HUES6 (cell line): ENCODE results near the gene SULT2B1.

ENCODE experiments used
- H3K27ac ChIP-seq: 2 replicates; pipeline ENCODE4 v1.7.0; 2013; ENCODE audit warnings: low read depth, mild to moderate bottlenecking, low read length, inconsistent platforms
- H3K27me3 ChIP-seq: 2 replicates; pipeline ENCODE4 v1.6.1; 2013; ENCODE audit warnings: low read length; ENCODE audit not compliant: control insufficient read depth, insufficient read depth
- H3K36me3 ChIP-seq: 2 replicates; pipeline ENCODE4 v1.6.1; 2013; ENCODE audit warnings: low read length; ENCODE audit not compliant: control insufficient read depth, insufficient read depth
- H3K4me1 ChIP-seq: 2 replicates; pipeline ENCODE4 v1.6.1; 2013; ENCODE audit warnings: low read length; ENCODE audit not compliant: control insufficient read depth, insufficient read depth
- H3K4me3 ChIP-seq: 2 replicates; pipeline ENCODE4 v1.5.1; 2013; ENCODE audit warnings: low read depth, low read length
- H3K9ac ChIP-seq: one replicate; pipeline ENCODE4 v1.6.1; 2013; ENCODE audit warnings: mild to moderate bottlenecking, low read length
- H3K9me3 ChIP-seq: 2 replicates; pipeline ENCODE4 v1.6.1; 2013; ENCODE audit warnings: low read depth, low read length; ENCODE audit not compliant: control insufficient read depth, insufficient read depth

SULT2B1 gene

DNA sequence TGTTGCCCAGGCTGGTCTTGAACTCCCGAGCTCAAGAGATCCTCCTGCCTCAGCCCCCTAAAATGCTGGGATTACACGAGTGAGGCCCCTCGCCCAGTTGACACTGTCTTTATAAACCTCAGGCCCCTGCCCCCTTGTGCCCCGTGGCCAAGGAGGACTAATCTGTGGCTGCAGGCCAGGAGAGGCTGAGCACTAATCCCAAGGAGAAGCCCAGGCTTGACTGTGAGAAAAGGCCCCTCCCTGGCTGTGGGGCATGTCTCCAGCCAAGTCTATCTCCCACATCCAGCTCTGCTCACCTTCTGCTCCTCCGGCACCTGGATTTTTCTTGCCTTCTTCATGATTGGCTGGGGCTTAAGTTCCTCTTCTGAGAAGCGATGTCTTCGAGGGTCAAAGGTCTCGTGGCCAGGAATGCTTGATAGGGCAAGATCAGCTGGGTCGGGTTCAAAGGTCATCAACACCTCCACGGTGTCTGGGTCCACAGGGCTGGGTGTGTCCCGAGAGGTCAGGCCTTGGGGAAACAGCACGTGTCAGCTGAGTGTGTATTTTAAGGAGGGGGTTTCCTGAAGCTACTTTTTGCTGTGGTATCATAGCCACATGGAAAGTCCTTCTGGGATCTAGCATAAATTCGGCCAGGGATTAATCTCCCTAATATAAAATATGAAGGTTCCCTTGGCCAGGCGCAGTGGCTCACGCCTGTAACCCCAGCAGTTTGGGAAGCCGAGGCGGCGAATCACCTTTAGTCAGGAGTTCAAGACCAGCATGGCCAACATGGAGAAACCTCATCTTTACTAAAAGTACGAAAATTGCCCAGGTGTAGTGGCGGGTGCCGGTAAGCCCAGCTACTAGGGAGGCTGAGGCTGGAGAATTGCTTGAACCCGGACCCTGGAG lies 81.4 kb downstream of the SULT2B1 start:
- H3K9me3 ChIP-seq = no peaks in the 10 kb centered on the region
- peaks cover 47% of the 10 kb centered on the region for H3K4me1 ChIP-seq
- peak overlapping the region; percentile 34; the same call in 1 of the 2 replicates for H3K4me3 ChIP-seq
- no peak overlapping the region for H3K9ac ChIP-seq
- H3K27me3 ChIP-seq = peaks cover 17% of the 10 kb centered on the region
- H3K27ac ChIP-seq = no peak overlapping the region
- no peaks in the 10 kb centered on the region for H3K36me3 ChIP-seq

DNA sequence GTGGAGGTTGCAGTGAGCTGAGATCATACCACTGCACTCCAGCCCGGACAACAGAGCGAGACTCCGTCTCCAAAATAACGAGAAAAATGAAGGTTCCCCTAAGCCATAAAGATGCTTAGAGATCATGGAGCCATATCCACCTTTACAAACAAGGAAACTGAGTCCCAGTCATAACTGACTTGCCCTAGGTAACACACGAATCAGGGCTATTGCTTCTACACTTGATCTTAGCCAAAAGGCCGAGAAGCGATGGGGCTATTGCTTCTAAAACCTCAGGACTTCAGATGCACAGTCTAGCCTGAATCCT lies 82.0 kb downstream of the SULT2B1 start:
- Histone ChIP-seq H3K27me3 (peaks cover 17% of the 10 kb centered on the region), H3K9me3 (no peaks in the 10 kb centered on the region), H3K27ac (no peak overlapping the region), H3K36me3 (no peaks in the 10 kb centered on the region), H3K9ac (no peak overlapping the region), H3K4me3 (peak overlapping the region; percentile 34), H3K4me1 (peaks cover 52% of the 10 kb centered on the region)

DNA sequence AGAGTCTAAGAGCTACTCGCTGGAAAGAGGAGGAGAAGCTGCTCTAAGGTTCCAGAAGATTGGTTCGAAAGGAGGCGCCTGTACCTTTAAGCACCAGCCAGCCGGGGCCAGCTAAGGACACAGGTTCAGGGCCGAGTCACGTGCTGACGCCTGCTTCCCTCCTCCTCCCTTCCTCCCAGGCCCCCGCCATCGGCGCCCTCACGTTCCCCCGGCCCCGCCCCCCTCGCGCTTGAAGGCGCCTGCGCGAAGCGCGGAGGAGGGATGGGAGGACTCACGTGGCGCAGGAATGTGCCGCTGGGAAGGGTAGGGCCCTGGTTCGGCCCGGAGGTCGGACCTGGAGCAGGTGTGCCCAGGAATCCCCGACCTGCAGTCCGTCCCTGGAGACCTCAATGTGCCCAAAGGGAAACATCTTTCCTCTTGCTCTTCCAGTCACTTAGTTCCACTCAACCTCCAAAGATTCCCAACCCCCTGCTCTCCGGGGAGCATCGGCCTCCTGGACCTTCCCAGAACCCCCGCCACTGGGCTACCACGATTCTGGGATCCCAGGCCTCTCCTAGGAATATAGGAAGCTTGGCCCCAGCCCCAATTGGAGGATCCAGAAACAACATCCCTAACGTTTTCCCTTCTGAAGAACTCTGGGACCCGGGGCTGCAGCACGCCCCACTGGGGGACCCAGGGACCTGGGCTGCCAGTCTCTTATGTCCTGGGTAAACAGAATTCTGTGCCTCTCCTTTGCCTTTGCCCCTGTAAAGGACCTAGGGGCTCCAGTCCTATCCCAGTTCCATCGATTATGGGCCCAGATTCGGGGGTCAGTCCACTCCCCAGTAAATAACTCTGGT lies 82.7 kb downstream of the SULT2B1 start:
- H3K36me3 ChIP-seq = no peaks in the 10 kb centered on the region
- H3K4me3 ChIP-seq = peak overlapping the region; percentile 44
- H3K27ac ChIP-seq = no peak overlapping the region
- H3K4me1 ChIP-seq = peaks cover 55% of the 10 kb centered on the region
- H3K27me3 ChIP-seq = peaks cover 17% of the 10 kb centered on the region
- H3K9me3 ChIP-seq = no peaks in the 10 kb centered on the region
- no peak overlapping the region for H3K9ac ChIP-seq

DNA sequence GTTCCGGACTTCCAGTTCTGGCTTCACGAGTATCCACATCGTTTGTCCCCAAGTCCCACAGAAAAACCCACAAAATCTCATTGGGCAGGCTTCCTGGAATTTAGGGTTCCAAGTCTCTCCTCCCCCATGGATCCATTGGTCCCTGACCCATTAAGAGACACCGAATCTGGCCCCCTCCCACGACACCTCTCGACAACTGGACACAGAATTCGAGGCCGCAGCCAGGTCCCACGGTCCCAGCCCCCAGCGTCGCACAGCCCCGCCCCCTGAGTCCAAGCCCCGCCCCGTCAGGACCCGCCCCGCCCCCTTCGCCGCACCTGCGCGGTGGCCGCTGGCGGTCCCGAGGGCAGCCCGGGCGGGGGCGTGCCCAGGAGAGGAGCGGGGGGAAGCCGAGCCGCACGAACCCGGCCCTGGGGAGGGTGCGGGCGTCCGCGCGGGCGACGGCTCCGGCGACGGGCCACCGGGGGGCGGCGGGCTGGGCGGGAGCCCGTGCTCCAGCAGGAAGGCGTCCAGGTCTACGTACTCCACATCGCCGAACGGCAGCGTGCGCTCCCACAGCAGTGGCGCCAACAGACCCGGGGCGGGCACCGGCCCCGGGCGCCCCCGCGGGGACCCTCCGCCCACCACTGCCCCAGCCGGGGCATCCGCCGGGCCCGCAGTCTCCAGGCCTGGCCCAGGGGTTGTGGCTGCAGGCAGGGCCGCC lies 83.4 kb downstream of the SULT2B1 start:
- Histone ChIP-seq H3K4me3 (peak overlapping the region; percentile 68), H3K36me3 (no peaks in the 10 kb centered on the region), H3K27me3 (peaks cover 21% of the 10 kb centered on the region), H3K27ac (no peak overlapping the region), H3K9ac (no peak overlapping the region), H3K4me1 (peaks cover 60% of the 10 kb centered on the region), H3K9me3 (no peaks in the 10 kb centered on the region)

DNA sequence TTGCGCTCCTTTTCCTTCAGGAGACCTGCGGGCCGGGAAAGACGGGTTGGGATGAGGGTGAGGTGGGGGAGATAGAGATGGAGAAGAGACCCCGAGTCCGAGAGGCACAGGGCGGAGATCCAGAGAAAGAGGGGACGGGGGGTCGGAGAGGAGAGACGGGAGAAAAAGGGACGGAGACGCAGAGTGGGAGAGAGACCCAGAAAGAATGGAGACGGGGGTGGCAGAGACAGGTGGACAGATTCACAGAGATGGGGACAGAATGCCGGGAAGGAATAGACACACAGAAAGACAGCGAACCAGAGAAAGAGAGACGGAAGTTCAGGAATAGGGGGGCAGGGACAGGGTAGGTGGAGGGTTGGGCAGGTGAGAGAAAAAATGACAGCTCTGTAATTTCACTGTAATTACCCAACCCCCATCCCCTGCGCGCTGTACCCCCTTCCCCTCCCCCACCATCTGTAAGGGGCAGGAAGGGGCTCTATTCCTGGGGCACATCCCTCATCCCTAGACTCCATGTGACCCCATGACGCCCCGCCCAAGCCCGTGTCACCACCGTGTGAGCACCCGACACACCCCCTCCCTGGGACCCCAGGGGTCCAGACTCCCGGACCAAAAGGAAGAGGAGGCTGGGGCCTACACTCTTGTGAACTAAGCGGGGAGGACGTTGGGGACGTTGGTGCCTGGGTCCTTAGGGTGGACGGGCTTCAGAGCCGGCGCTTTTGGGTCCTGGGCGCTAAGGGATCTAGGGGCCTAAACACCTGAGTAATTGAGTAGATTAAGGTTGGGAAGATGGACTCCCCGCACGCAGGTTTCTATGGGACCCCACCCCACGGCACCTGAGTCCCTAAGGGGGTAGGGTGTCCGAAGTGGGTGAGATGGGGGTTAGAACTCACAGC lies 84.2 kb downstream of the SULT2B1 start:
- Histone ChIP-seq H3K27ac (no peak overlapping the region), H3K9me3 (no peaks in the 10 kb centered on the region), H3K4me1 (peaks cover 56% of the 10 kb centered on the region)

DNA sequence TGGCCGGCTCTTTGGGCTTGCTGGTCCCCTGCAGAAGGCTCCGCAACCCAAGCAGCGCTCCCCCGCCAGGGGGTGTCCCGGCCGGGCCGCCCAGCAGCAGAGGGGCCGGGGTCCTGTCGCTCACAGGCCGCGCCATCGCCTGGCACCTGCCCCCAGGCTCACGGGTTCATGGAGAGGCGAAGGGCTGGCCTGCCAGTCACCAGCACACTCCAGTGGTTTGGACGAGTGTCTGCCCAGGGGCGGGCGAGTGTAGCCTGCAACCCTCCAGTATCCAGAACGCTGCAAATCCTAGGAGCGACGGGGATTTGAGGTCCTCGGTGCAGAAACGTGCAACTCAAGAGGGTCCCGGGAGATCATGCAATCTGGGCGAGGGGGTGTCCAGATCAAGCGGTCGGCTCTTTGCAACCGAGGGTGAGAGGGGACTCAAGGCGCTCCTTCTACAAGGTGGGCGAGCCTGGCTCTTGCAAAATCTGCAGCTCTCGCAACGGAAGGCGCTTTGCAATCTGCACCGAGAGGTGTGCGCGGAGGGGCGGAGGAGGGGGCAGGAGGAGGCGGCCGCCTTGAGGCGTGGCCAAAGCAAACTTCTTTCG lies 85.0 kb downstream of the SULT2B1 start, which contains the start of gene DBP:
Gene DBP (minus strand): TSS at position 521 of the 590 bp plus-strand sequence. CDS start 385 bp downstream, at position 136.
- H3K27me3 ChIP-seq = peaks cover 21% of the 10 kb centered on the region
- H3K9ac ChIP-seq = peak within 1 kb of the TSS; percentile 62
- H3K4me3 ChIP-seq = peak within 1 kb of the TSS; percentile 68
- H3K27ac ChIP-seq = peak within 1 kb of the TSS; percentile 76
- H3K36me3 ChIP-seq = no peaks in the 10 kb centered on the region
- H3K4me1 ChIP-seq = peaks cover 54% of the 10 kb centered on the region
- no peaks in the 10 kb centered on the region for H3K9me3 ChIP-seq

More for the DNA sequence above, 84.2 kb downstream of the SULT2B1 start:
- Histone ChIP-seq H3K4me3 (peak overlapping the region; percentile 68), H3K36me3 (no peaks in the 10 kb centered on the region), H3K9ac (no peak overlapping the region), H3K27me3 (peaks cover 21% of the 10 kb centered on the region)

DNA sequence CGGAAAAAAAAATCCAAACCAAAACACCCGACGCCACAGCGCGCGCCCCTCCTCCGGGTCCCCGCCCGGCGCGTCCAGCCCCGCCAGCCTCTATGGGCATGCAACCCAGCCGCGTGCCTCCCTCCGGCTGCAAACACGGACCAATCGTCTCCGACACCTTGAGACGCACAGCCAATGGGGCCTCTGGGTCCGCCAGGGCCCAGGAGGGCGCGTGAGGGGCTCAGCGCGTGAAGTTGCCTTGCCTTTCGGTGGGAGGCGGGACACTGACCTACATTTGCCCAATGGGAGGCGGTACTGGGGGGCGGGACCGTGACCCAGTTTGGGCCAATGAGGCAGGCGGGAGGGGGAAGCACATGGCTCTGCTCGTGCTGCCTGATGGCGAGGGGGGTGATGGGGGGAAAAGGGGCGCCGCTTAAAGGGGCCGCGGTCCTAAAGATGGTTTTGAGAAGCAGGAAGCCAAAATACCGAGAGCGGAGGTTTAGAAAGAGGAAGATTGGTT lies 85.5 kb downstream of the SULT2B1 start:
- H3K27ac ChIP-seq = peak overlapping the region; percentile 76
- H3K9ac ChIP-seq = peak overlapping the region; percentile 62
- peaks cover 21% of the 10 kb centered on the region for H3K27me3 ChIP-seq
- peak overlapping the region; percentile 68 for H3K4me3 ChIP-seq
- H3K9me3 ChIP-seq = no peaks in the 10 kb centered on the region
- H3K36me3 ChIP-seq = no peaks in the 10 kb centered on the region
- H3K4me1 ChIP-seq = peaks cover 52% of the 10 kb centered on the region

DNA sequence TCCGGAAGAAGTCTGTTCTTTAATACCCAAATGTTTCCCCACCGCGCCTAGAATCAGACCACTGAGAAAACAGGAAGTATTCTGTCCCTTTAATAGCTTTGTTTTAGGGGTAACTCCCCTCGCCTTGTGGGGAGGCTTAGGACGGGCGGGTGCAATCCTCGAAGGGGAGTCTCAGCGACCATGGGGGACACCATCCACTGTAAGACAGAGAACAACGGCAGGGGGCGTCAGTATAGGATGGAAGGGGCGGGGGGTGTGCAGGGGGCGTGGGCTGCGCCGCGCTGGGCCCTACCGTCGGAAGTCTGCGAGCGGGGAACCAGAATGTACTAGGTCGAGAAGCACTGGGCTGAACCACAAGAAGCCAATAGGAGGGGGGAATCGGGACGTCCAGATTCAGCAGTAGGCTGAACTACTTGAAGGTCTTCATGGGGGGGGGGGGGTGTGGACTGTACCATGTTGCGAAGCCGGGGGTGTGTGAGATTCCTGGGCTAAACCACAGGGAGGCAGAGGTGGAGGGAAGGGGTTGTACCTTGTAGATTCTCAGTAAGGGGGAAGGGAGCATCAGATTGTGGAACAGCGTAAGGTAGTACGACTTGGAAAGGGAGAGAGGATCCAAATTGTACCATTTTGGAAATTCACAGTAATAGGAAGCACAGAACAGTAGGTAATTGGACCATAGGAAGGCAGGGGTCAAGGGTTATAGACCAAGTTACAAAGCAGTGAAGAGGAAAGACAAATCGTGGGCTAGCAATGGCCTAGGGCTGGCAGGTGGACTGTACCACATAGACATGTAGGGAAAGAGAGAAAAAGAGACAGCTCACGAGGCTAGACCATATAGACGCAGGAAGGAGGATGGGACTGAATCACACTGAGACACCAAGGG lies 86.2 kb downstream of the SULT2B1 start:
- Histone ChIP-seq H3K36me3 (no peaks in the 10 kb centered on the region), H3K4me3 (peak overlapping the region; percentile 61), H3K27me3 (peaks cover 21% of the 10 kb centered on the region), H3K27ac (peak overlapping the region; percentile 76), H3K9me3 (no peaks in the 10 kb centered on the region), H3K4me1 (peaks cover 47% of the 10 kb centered on the region), H3K9ac (peak overlapping the region; percentile 62)

DNA sequence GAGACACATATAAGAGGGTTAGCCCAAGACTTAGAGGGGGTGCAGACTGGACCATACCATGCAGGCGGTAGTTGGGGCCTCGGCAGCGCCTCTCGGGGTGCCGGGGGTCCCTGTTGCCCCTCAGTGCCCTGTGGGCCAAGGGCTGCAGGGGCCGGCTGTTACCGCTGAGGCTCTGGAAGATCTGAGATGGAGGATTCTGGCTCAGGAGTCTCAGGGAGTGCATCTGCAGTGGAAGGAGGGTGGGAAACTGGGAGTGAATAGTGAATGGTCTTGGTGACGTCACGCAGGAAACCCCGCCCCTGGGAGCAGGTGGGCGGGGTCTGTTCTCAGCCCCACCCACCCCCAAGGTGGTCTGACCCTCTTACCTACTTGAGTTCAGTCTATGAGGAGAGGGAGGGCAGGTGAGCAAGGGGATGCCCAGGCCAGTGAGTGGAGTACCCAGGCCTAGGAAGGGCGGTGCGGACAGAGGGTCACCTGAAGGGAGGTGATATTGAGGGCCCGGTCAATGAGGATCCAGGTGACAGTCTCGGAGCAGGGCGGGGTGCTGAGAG lies 86.9 kb downstream of the SULT2B1 start:
- Histone ChIP-seq H3K4me1 (peaks cover 39% of the 10 kb centered on the region), H3K27ac (no peak overlapping the region), H3K9me3 (no peaks in the 10 kb centered on the region), H3K27me3 (peaks cover 21% of the 10 kb centered on the region), H3K9ac (peak overlapping the region; percentile 40), H3K36me3 (no peaks in the 10 kb centered on the region), H3K4me3 (peak overlapping the region; percentile 54)
